Breast epithelium (tissue), 3 donors: Measurements from ENCODE around the gene LGR4.

Experiments
- CTCF ChIP-seq, 3 donors: fragments of 450-650 bp; IDR thresholded peaks; one replicate each; pipeline ENCODE4 v1.5.1; 2016 to 2017; ENCODE audit warnings: antibody characterized with exemption in 3 of 3, mild to moderate bottlenecking in 3 of 3, moderate library complexity in 3 of 3
- POLR2A ChIP-seq: fragments of 450-650 bp; IDR thresholded peaks from one replicate; pipeline ENCODE4 v1.6.1; 2016; ENCODE audit warnings: antibody characterized with exemption, mild to moderate bottlenecking, moderate library complexity
- POLR2AphosphoS5 ChIP-seq, 3 donors: sonication (generic); formaldehyde crosslinking; IDR thresholded peaks; one replicate each; pipeline ENCODE4 v1.6.1; 2017; ENCODE audit warnings: antibody characterized with exemption in 3 of 3

DNA sequence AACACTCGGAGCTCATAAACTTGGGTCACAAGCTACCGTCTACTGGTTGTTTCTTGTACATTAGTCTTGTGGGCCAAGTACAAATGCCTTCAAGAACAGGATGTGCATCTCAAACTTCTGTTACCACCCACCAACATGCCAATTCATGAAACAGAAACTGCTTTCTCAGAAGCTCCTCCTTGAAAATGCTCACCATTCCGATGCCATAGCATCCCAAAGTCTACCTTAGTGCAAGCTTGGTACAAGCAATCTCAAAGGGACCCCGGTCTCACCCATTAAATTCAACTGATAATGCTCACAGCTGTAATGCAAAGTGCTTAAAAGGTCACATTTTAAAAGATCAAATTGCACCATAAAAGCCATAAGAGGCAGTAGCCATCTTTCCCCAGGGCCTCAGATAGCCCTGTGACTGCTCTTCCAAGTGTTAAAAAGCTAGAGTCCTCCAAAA is 77.8 kb downstream of the LGR4 start:
- TF ChIP-seq POLR2A (no peak), CTCF (IDR thresholded peaks at IDR 0.05) (no peak), POLR2AphosphoS5 (IDR thresholded peaks at IDR 0.05) (no peak)
